Caco-2 (cell line): Measurements from ENCODE around the gene EXOC2. TPM values are rescaled to one million over a fixed set of nuclear protein-coding genes. Genes with fewer than 3 reads are reported as not detected.

Source experiments
- BruUV-seq: library from RNA; stranded (reverse); fragments of 400-500 nt; replicated peaks from 2 replicates; lab custom pipeline; 2021; lab: Mats Ljungman, UMichigan
- CTCF ChIA-PET: fragments of 300-600 bp; sonication (Branson Sonifier 250); formaldehyde crosslinking; loops from one replicate; lab custom pipeline; 2022; ENCODE audit warnings: antibody characterized with exemption; lab: Charles Lee
- POLR2A ChIA-PET: fragments of 300-600 bp; sonication (Branson Sonifier 250); formaldehyde crosslinking; loops from one replicate; lab custom pipeline; 2022; ENCODE audit warnings: antibody characterized with exemption; lab: Charles Lee
- DNase-seq, 2 experiments: peaks; one replicate each; pipeline versions ENCODE4 v3.0.0 to v3.0.0-alpha.2; 2020 to 2022
- H3K27me3 ChIP-seq: replicated peaks from 2 replicates; pipeline ENCODE4 v1.6.0; 2011; ENCODE audit warnings: low read length; ENCODE audit not compliant: control insufficient read depth, insufficient read depth
- H3K36me3 ChIP-seq: 2 replicates; pipeline ENCODE4 v1.5.1; 2011; ENCODE audit warnings: low read length; ENCODE audit not compliant: control insufficient read depth, insufficient read depth
- H3K4me1 ChIP-seq: fragments of 250-450 bp; sonication (Bioruptor Pico); 2 replicates; pipeline ENCODE4 v1.5.1; 2020; ENCODE audit warnings: mild to moderate bottlenecking
- H3K4me3 ChIP-seq: 2 replicates; pipeline ENCODE4 v1.5.1; 2011; ENCODE audit warnings: low read depth, mild to moderate bottlenecking, control low read depth, low read length
- H3K9me3 ChIP-seq: fragments of 250-450 bp; sonication (Bioruptor Pico); 2 replicates; pipeline ENCODE4 v1.5.1; 2020; ENCODE audit warnings: mild to moderate bottlenecking, moderate library complexity
- H3K27ac Mint-ChIP-seq: one replicate; pipeline ENCODE4 v1.8.0; 2022; ENCODE audit warnings: mixed read lengths; ENCODE audit not compliant: unreplicated experiment
- H3K27me3 Mint-ChIP-seq: one replicate; pipeline ENCODE4 v1.8.0; 2022; ENCODE audit warnings: mixed read lengths; ENCODE audit not compliant: insufficient read depth, unreplicated experiment
- H3K36me3 Mint-ChIP-seq: one replicate; pipeline ENCODE4 v1.8.0; 2022; ENCODE audit warnings: mild to moderate bottlenecking, mixed read lengths; ENCODE audit not compliant: insufficient read depth, unreplicated experiment
- H3K4me1 Mint-ChIP-seq: one replicate; pipeline ENCODE4 v1.8.0; 2022; ENCODE audit warnings: low read depth, mixed read lengths; ENCODE audit not compliant: unreplicated experiment
- H3K4me3 Mint-ChIP-seq: one replicate; pipeline ENCODE4 v1.8.0; 2022; ENCODE audit warnings: mild to moderate bottlenecking, moderate library complexity, mixed read lengths; ENCODE audit not compliant: unreplicated experiment
- H3K9me3 Mint-ChIP-seq: one replicate; pipeline ENCODE4 v1.8.0; 2022; ENCODE audit warnings: mixed read lengths; ENCODE audit not compliant: unreplicated experiment
- intact Hi-C: fragments of 100-400 bp; cut with micrococcal nuclease; formaldehyde crosslinking; loops from one replicate; pipeline ENCODE4 v1.10.0; 2022; ENCODE audit not compliant: unreplicated experiment
- total RNA-seq: library from RNA; stranded (reverse); gene quantifications from 2 replicates; pipeline ENCODE4 v1.2.3, GENCODE V29; 2022
- TF ChIP-seq, protein P1 (sequence below), 2 experiments: fragments of 200-600 bp in 1 of 2; IDR thresholded peaks; 1 replicate in 1 of 2; 2 replicates in 1 of 2; pipeline versions ENCODE4 v1.5.1 to v1.8.0; 2011 to 2022; ENCODE audit warnings: antibody characterized with exemption in 1 of 2, control low read depth in 1 of 2, inconsistent platforms in 1 of 2, low read depth in 1 of 2, low read length in 1 of 2, mild to moderate bottlenecking in 1 of 2, moderate library complexity in 1 of 2; ENCODE audit not compliant: insufficient read depth in 1 of 2, severe bottlenecking in 1 of 2, unreplicated experiment in 1 of 2

EXOC2 gene
- total RNA-seq, 1 experiment from 2014 or later: 21.4 TPM

GRCh38 chr6:692356-692851 is 535 bp downstream of the EXOC2 start:
- BruUV-seq: no TSS peak
- Mint-ChIP-seq H3K4me1 (peaks cover 11% of the 10 kb centered on the region), H3K27ac (peak overlapping the region; percentile 61), H3K36me3 (peaks cover 8% of the 10 kb centered on the region), H3K9me3 (no peaks in the 10 kb centered on the region), H3K27me3 (no peaks in the 10 kb centered on the region), H3K4me3 (peak overlapping the region; percentile 89)
- Histone ChIP-seq H3K4me1 (0 out of 2 replicates have a peak, but pooled peaks cover 3% of the 10 kb centered on the region), H3K36me3 (no peaks in the 10 kb centered on the region), H3K4me3 (peak overlapping the region; percentile 100), H3K9me3 (no peaks in the 10 kb centered on the region), H3K27me3 (no peaks in the 10 kb centered on the region)
- ChIA-PET CTCF (interaction anchor here (0.6 to 1.0 kb wide), 2 partner anchors 107 to 689 kb away, joined by 3 read pairs; no protein-coding TSS in a partner anchor), POLR2A (interaction anchor here (0.5 to 1.0 kb wide), 3 partner anchors 30 to 420 kb away, joined by 3 to 4 read pairs (median 3); no protein-coding TSS in a partner anchor)
- TF ChIP-seq, protein P1, sequence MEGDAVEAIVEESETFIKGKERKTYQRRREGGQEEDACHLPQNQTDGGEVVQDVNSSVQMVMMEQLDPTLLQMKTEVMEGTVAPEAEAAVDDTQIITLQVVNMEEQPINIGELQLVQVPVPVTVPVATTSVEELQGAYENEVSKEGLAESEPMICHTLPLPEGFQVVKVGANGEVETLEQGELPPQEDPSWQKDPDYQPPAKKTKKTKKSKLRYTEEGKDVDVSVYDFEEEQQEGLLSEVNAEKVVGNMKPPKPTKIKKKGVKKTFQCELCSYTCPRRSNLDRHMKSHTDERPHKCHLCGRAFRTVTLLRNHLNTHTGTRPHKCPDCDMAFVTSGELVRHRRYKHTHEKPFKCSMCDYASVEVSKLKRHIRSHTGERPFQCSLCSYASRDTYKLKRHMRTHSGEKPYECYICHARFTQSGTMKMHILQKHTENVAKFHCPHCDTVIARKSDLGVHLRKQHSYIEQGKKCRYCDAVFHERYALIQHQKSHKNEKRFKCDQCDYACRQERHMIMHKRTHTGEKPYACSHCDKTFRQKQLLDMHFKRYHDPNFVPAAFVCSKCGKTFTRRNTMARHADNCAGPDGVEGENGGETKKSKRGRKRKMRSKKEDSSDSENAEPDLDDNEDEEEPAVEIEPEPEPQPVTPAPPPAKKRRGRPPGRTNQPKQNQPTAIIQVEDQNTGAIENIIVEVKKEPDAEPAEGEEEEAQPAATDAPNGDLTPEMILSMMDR (IDR thresholded peaks at IDR 0.05; ENCODE audit: insufficient read depth in 1 of 2, low read depth in 1 of 2, low read length in 1 of 2, severe bottlenecking in 1 of 2, unreplicated experiment in 1 of 2): no peak
- intact Hi-C loops: no loop called here
- peak; percentile 52 to 64 for DNase-seq

DNA sequence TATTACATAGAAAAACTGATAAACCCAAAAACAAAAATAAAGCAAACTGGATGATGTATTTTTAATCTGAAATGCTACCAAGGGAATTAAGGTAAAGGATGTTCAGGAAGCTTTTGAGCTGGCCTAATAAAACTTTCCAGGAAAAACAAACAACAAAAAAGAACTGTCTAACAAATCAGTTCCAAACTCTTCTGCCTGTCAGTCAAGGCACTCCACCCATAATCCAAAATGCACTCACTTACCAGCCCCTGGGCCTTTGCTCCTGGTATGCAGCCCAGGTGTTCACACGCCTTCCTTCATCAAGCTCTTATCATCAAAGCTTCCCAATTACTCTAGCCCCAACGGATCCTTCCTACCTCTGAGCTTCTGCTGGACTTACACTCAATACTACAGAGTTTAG is 3.7 kb downstream of the EXOC2 start:
- DNase-seq: no peak
- intact Hi-C loops: loop anchor here (5.0 kb wide), 1 partner anchor 72 kb away; no protein-coding TSS in a partner anchor
- ChIA-PET POLR2A (no interaction called here), CTCF (no interaction called here)
- no peak overlapping the region for H3K4me3 ChIP-seq
- H3K4me1 Mint-ChIP-seq: peaks cover 12% of the 10 kb centered on the region
- H3K4me1 ChIP-seq: 0 out of 2 replicates have a peak, but pooled peaks cover 3% of the 10 kb centered on the region
- H3K36me3 ChIP-seq: no peaks in the 10 kb centered on the region
- no TSS peak for BruUV-seq
- H3K27me3 Mint-ChIP-seq: no peaks in the 10 kb centered on the region
- H3K9me3 ChIP-seq: no peaks in the 10 kb centered on the region
- no peak overlapping the region for H3K4me3 Mint-ChIP-seq
- H3K36me3 Mint-ChIP-seq: peaks cover 15% of the 10 kb centered on the region
- H3K27me3 ChIP-seq: no peaks in the 10 kb centered on the region
- H3K27ac Mint-ChIP-seq: no peak overlapping the region
- TF ChIP-seq, protein P1 (IDR thresholded peaks at IDR 0.05; ENCODE audit: insufficient read depth in 1 of 2, low read depth in 1 of 2, low read length in 1 of 2, severe bottlenecking in 1 of 2, unreplicated experiment in 1 of 2): no peak
- no peaks in the 10 kb centered on the region for H3K9me3 Mint-ChIP-seq

DNA sequence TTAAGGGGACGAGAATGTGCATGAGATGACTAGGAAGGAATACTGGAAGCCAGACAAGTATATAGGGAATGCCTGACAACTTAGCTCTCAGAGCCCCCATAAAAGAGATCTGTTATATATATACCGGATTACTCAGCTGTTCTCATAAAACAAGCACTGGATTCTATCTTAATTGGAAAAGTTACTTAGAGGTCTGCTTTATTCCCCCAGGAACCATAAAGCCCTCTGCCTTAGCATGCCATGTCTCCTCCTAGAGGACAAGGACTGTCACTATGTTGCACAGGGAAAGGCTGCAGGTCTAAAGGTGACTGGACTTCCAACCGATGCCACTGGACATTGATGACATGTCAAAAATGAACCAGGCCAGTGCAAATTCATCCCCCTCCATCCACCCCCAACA is 6.4 kb downstream of the EXOC2 start:
- POLR2A ChIA-PET: no interaction called here
- CTCF ChIA-PET: no interaction called here
- peaks cover 15% of the 10 kb centered on the region for H3K4me1 Mint-ChIP-seq

More for the DNA sequence above, 6.4 kb downstream of the EXOC2 start:
- H3K4me3 ChIP-seq: no peak overlapping the region
- TF ChIP-seq, protein P1 (IDR thresholded peaks at IDR 0.05; ENCODE audit: insufficient read depth in 1 of 2, low read depth in 1 of 2, low read length in 1 of 2, severe bottlenecking in 1 of 2, unreplicated experiment in 1 of 2): peak; percentile 28 to 57
- BruUV-seq: no TSS peak
- no peaks in the 10 kb centered on the region for H3K27me3 Mint-ChIP-seq
- H3K9me3 ChIP-seq: no peaks in the 10 kb centered on the region
- peak in 1 of 2 experiments; percentile 21 for DNase-seq
- intact Hi-C loops: loop anchor here (5.0 kb wide), 1 partner anchor 69 kb away; no protein-coding TSS in a partner anchor
- peaks cover 7% of the 10 kb centered on the region for H3K36me3 Mint-ChIP-seq
- H3K4me1 ChIP-seq: no peaks in the 10 kb centered on the region
- H3K36me3 ChIP-seq: no peaks in the 10 kb centered on the region
- no peak overlapping the region for H3K4me3 Mint-ChIP-seq
- no peaks in the 10 kb centered on the region for H3K27me3 ChIP-seq
- H3K27ac Mint-ChIP-seq: no peak overlapping the region
- H3K9me3 Mint-ChIP-seq: no peaks in the 10 kb centered on the region
